Muscle of arm (tissue), 12 donors: ENCODE measurements around the gene ANKRD13D. TPM values are rescaled to one million over a fixed set of nuclear protein-coding genes. Genes with fewer than 3 reads are reported as not detected.
"Not testable (repeated sequence)": the region's sequence is repeated elsewhere in the genome, so short reads cannot be mapped to it uniquely, and the experiment has no call there.

Source experiments
- DNase-seq: peaks from one replicate; pipeline ENCODE4 v3.0.0-alpha.2; 2013
- polyA plus RNA-seq, 12 donors: library from polyadenylated mRNA; unstranded; fragments of 120-200 nt; gene quantifications; one replicate each; pipeline ENCODE4 v1.2.1, GENCODE V29; 2013; ENCODE audit not compliant: insufficient read length in 12 of 12

ANKRD13D gene
- polyA plus RNA-seq, 12 donors: 18.8 to 47.7 (median 24.5) TPM; not detected in 1

- not testable (repeated sequence) for DNase-seq
Measured at GRCh38 chr11:67260885-67261639, 28.0 kb upstream of the ANKRD13D start.

GRCh38 chr11:67261640-67261945 lies 27.5 kb upstream of the ANKRD13D start:
- no peak for DNase-seq

- DNase-seq: no peak
Measured at GRCh38 chr11:67261946-67262681, 27.0 kb upstream of the ANKRD13D start.

GRCh38 chr11:67262731-67263675 lies 26.1 kb upstream of the ANKRD13D start:
- peak; percentile 70 for DNase-seq

GRCh38 chr11:67264260-67264659 lies 24.8 kb upstream of the ANKRD13D start:
- DNase-seq: no peak

GRCh38 chr11:67264877-67265632 lies 24.0 kb upstream of the ANKRD13D start:
- DNase-seq: no peak

- peak; percentile 72 for DNase-seq
Measured at GRCh38 chr11:67265633-67266448, 23.3 kb upstream of the ANKRD13D start.

GRCh38 chr11:67266449-67267187 lies 22.5 kb upstream of the ANKRD13D start, which contains the start of gene GRK2:
TSS of gene GRK2 (plus strand) at chr11:67266473. CDS start at chr11:67266700, 227 bp downstream.
- DNase-seq: no peak

- no peak for DNase-seq
Measured at GRCh38 chr11:67267188-67268080, 21.7 kb upstream of the ANKRD13D start.

- DNase-seq: no peak
Measured at GRCh38 chr11:67268081-67268961, 20.8 kb upstream of the ANKRD13D start.

GRCh38 chr11:67268962-67269268 lies 20.2 kb upstream of the ANKRD13D start:
- no peak for DNase-seq

GRCh38 chr11:67269401-67270255 lies 19.5 kb upstream of the ANKRD13D start:
- no peak for DNase-seq

- peak; percentile 60 for DNase-seq
Measured at GRCh38 chr11:67270256-67271204, 18.6 kb upstream of the ANKRD13D start.

GRCh38 chr11:67271205-67271540 lies 17.9 kb upstream of the ANKRD13D start:
- no peak for DNase-seq

- DNase-seq: no peak
Measured at GRCh38 chr11:67271541-67272284, 17.4 kb upstream of the ANKRD13D start.
